ENCODE data around the gene TOP2B. TPM values are rescaled to one million over a fixed set of nuclear protein-coding genes. Genes with fewer than 3 reads are reported as not detected.

TOP2B gene
- total RNA-seq, 1 donor from 2014 or later = 147 TPM

- Mint-ChIP-seq H3K4me1 (no peaks in the 10 kb centered on the region), H3K27ac (no peak overlapping the region), H3K36me3 (ENCODE audit: low read depth) (no peaks in the 10 kb centered on the region), H3K4me3 (no peak overlapping the region), H3K9me3 (no peaks in the 10 kb centered on the region), H3K27me3 (peaks cover 17% of the 10 kb centered on the region)
- no peak for DNase-seq
- intact Hi-C loops (cut with micrococcal nuclease) = no loop called here
Observed at GRCh38 chr3:25687742-25688141, 23.0 kb upstream of the TOP2B start.

GRCh38 chr3:25686766-25687165 lies 22.1 kb upstream of the TOP2B start:
- Mint-ChIP-seq H3K27me3 (peaks cover 20% of the 10 kb centered on the region), H3K4me1 (no peaks in the 10 kb centered on the region), H3K27ac (no peak overlapping the region), H3K9me3 (no peaks in the 10 kb centered on the region), H3K4me3 (no peak overlapping the region), H3K36me3 (ENCODE audit: low read depth) (no peaks in the 10 kb centered on the region)
- no peak for DNase-seq
- intact Hi-C loops (cut with micrococcal nuclease) = no loop called here

GRCh38 chr3:25683882-25684281 lies 19.2 kb upstream of the TOP2B start:
- DNase-seq = no peak
- no peaks in the 10 kb centered on the region for H3K9me3 Mint-ChIP-seq
- H3K27ac Mint-ChIP-seq = no peak overlapping the region

GRCh38 chr3:25683410-25683809 lies 18.7 kb upstream of the TOP2B start:
- H3K9me3 Mint-ChIP-seq = no peaks in the 10 kb centered on the region
- H3K27ac Mint-ChIP-seq = no peak overlapping the region
- no peak overlapping the region for H3K4me3 Mint-ChIP-seq
- H3K36me3 Mint-ChIP-seq (ENCODE audit: low read depth) = no peaks in the 10 kb centered on the region
- intact Hi-C loops (cut with micrococcal nuclease) = no loop called here
- no peak for DNase-seq
- peaks cover 10% of the 10 kb centered on the region for H3K27me3 Mint-ChIP-seq
- H3K4me1 Mint-ChIP-seq = no peaks in the 10 kb centered on the region

More at GRCh38 chr3:25683882-25684281, 19.2 kb upstream of the TOP2B start:
- Mint-ChIP-seq H3K36me3 (ENCODE audit: low read depth) (no peaks in the 10 kb centered on the region), H3K27me3 (peaks cover 12% of the 10 kb centered on the region), H3K4me1 (no peaks in the 10 kb centered on the region), H3K4me3 (no peak overlapping the region)
- intact Hi-C loops (cut with micrococcal nuclease) = no loop called here

- Mint-ChIP-seq H3K4me1 (no peaks in the 10 kb centered on the region), H3K27me3 (peaks cover 17% of the 10 kb centered on the region), H3K27ac (no peak overlapping the region), H3K36me3 (ENCODE audit: low read depth) (no peaks in the 10 kb centered on the region), H3K9me3 (no peaks in the 10 kb centered on the region), H3K4me3 (no peak overlapping the region)
- intact Hi-C loops (cut with micrococcal nuclease) = no loop called here
- DNase-seq = no peak
Observed at GRCh38 chr3:25679642-25680302, 15.1 kb upstream of the TOP2B start.

- Mint-ChIP-seq H3K4me1 (no peaks in the 10 kb centered on the region), H3K36me3 (ENCODE audit: low read depth) (no peaks in the 10 kb centered on the region), H3K27me3 (peaks cover 17% of the 10 kb centered on the region), H3K9me3 (no peaks in the 10 kb centered on the region), H3K27ac (no peak overlapping the region), H3K4me3 (no peak overlapping the region)
- no peak for DNase-seq
- intact Hi-C loops (cut with micrococcal nuclease) = no loop called here
Observed at GRCh38 chr3:25679166-25679565, 14.5 kb upstream of the TOP2B start.

- no peaks in the 10 kb centered on the region for H3K9me3 Mint-ChIP-seq
- no peak overlapping the region for H3K27ac Mint-ChIP-seq
- H3K4me1 Mint-ChIP-seq = no peaks in the 10 kb centered on the region
- peaks cover 17% of the 10 kb centered on the region for H3K27me3 Mint-ChIP-seq
- H3K4me3 Mint-ChIP-seq = no peak overlapping the region
- no peak for DNase-seq
- H3K36me3 Mint-ChIP-seq (ENCODE audit: low read depth) = no peaks in the 10 kb centered on the region
- intact Hi-C loops (cut with micrococcal nuclease) = no loop called here
Observed at GRCh38 chr3:25678581-25678980, 13.9 kb upstream of the TOP2B start.

- no peaks in the 10 kb centered on the region for H3K36me3 Mint-ChIP-seq (ENCODE audit: low read depth)
- no peak overlapping the region for H3K27ac Mint-ChIP-seq
- H3K27me3 Mint-ChIP-seq = peaks cover 16% of the 10 kb centered on the region
- intact Hi-C loops (cut with micrococcal nuclease) = no loop called here
- no peak for DNase-seq
- H3K4me1 Mint-ChIP-seq = no peaks in the 10 kb centered on the region
- no peak overlapping the region for H3K4me3 Mint-ChIP-seq
- no peaks in the 10 kb centered on the region for H3K9me3 Mint-ChIP-seq
Observed at GRCh38 chr3:25677121-25677520, 12.4 kb upstream of the TOP2B start.

- peaks cover 2% of the 10 kb centered on the region for H3K4me1 Mint-ChIP-seq
- H3K27me3 Mint-ChIP-seq = peaks cover 14% of the 10 kb centered on the region
- no peaks in the 10 kb centered on the region for H3K36me3 Mint-ChIP-seq (ENCODE audit: low read depth)
- H3K27ac Mint-ChIP-seq = no peak overlapping the region
- no peak overlapping the region for H3K4me3 Mint-ChIP-seq
- H3K9me3 Mint-ChIP-seq = no peaks in the 10 kb centered on the region
- no peak for DNase-seq
- intact Hi-C loops (cut with micrococcal nuclease) = no loop called here
Observed at GRCh38 chr3:25674670-25675069, 10.0 kb upstream of the TOP2B start.

GRCh38 chr3:25673738-25674298 lies 9.1 kb upstream of the TOP2B start:
- intact Hi-C loops (cut with micrococcal nuclease) = no loop called here
- Mint-ChIP-seq H3K9me3 (no peaks in the 10 kb centered on the region), H3K27ac (no peak overlapping the region), H3K36me3 (ENCODE audit: low read depth) (no peaks in the 10 kb centered on the region), H3K27me3 (peaks cover 14% of the 10 kb centered on the region), H3K4me3 (no peak overlapping the region), H3K4me1 (peaks cover 2% of the 10 kb centered on the region)
- no peak for DNase-seq

- peak overlapping the region; percentile 100 for H3K4me3 Mint-ChIP-seq
- H3K27me3 Mint-ChIP-seq = no peaks in the 10 kb centered on the region
- intact Hi-C loops (cut with micrococcal nuclease) = loop anchor here (1.0 kb wide), 1 partner anchor 117 kb away; no protein-coding TSS in a partner anchor
- H3K4me1 Mint-ChIP-seq = peaks cover 38% of the 10 kb centered on the region
- H3K36me3 Mint-ChIP-seq (ENCODE audit: low read depth) = peaks cover 15% of the 10 kb centered on the region
- H3K9me3 Mint-ChIP-seq = no peaks in the 10 kb centered on the region
- peak overlapping the region; percentile 99 for H3K27ac Mint-ChIP-seq
- peak; percentile 64 for DNase-seq
Observed at GRCh38 chr3:25665315-25666280, 891 bp upstream of the TOP2B start.

GRCh38 chr3:25663869-25664811 lies 567 bp downstream of the TOP2B start:
- peak overlapping the region; percentile 99 for H3K27ac Mint-ChIP-seq
- peak overlapping the region; percentile 100 for H3K4me3 Mint-ChIP-seq
- H3K4me1 Mint-ChIP-seq = peaks cover 43% of the 10 kb centered on the region
- H3K9me3 Mint-ChIP-seq = no peaks in the 10 kb centered on the region
- peaks cover 17% of the 10 kb centered on the region for H3K36me3 Mint-ChIP-seq (ENCODE audit: low read depth)
- peak; percentile 87 for DNase-seq
- intact Hi-C loops (cut with micrococcal nuclease) = loop anchor here (1.0 to 5.0 kb wide), 4 partner anchors 16 to 193 kb away; no protein-coding TSS in a partner anchor
- H3K27me3 Mint-ChIP-seq = no peaks in the 10 kb centered on the region

- H3K9me3 Mint-ChIP-seq = no peaks in the 10 kb centered on the region
- H3K36me3 Mint-ChIP-seq (ENCODE audit: low read depth) = peaks cover 21% of the 10 kb centered on the region
- DNase-seq = peak; percentile 74
- no peaks in the 10 kb centered on the region for H3K27me3 Mint-ChIP-seq
- intact Hi-C loops (cut with micrococcal nuclease) = loop anchor here (1.0 to 5.0 kb wide), 3 partner anchors 15 to 194 kb away; no protein-coding TSS in a partner anchor
- H3K4me3 Mint-ChIP-seq = peak overlapping the region; percentile 100
- peaks cover 47% of the 10 kb centered on the region for H3K4me1 Mint-ChIP-seq
- H3K27ac Mint-ChIP-seq = peak overlapping the region; percentile 99
Observed at GRCh38 chr3:25663347-25663868, 1.3 kb downstream of the TOP2B start.

Data from activated CD4-positive, alpha-beta T cell treated with anti-CD3 and anti-CD28 coated beads, Interleukin-2, amount 10 ng/mL, durations not matched to agents 24 days and 14 days (primary cell).